Vagina (tissue), 2 donors: ENCODE measurements around the gene PPIL6. TPM values are rescaled to one million over a fixed set of nuclear protein-coding genes. Genes with fewer than 3 reads are reported as not detected.

Source experiments
- DNase-seq, 2 donors: peaks; one replicate each; pipeline ENCODE4 v3.0.0-alpha.2; 2017; ENCODE audit errors: extremely low spot score in 2 of 2
- H3K27ac ChIP-seq: fragments of 200-600 bp; sonication (generic); one replicate; pipeline ENCODE4 v1.5.1; 2019
- H3K27me3 ChIP-seq: fragments of 200-600 bp; sonication (generic); one replicate; pipeline ENCODE4 v1.5.1; 2019
- H3K36me3 ChIP-seq, 2 donors: fragments of 200-600 bp; sonication (generic); one replicate each; pipeline ENCODE4 v1.5.1; 2017 to 2019
- H3K4me1 ChIP-seq: fragments of 200-600 bp; sonication (generic); one replicate; pipeline ENCODE4 v1.5.1; 2019
- H3K4me3 ChIP-seq, 2 donors: fragments of 200-600 bp; sonication (generic); 1 replicate in 1 of 2; 2 replicates in 1 of 2; pipeline ENCODE4 v1.5.1; 2016 to 2019
- H3K9me3 ChIP-seq: fragments of 200-600 bp; sonication (generic); one replicate; pipeline ENCODE4 v1.5.1; 2019
- POLR2A ChIP-seq, 2 donors: fragments of 450-650 bp; IDR thresholded peaks; one replicate each; pipeline ENCODE4 v1.6.1; 2017; ENCODE audit warnings: antibody characterized with exemption in 2 of 2, mild to moderate bottlenecking in 2 of 2, moderate library complexity in 2 of 2
- POLR2AphosphoS5 ChIP-seq, 2 donors: sonication (generic); formaldehyde crosslinking; IDR thresholded peaks; one replicate each; pipeline ENCODE4 v1.9.0; 2017; ENCODE audit warnings: antibody characterized with exemption in 2 of 2, mild to moderate bottlenecking in 2 of 2, low read depth in 1 of 2; ENCODE audit not compliant: insufficient read depth in 1 of 2
- intact Hi-C: fragments of 100-400 bp; cut with DNase I; formaldehyde crosslinking; loops from one replicate; pipeline ENCODE4 v1.15.1; 2023
- total RNA-seq: library from RNA; depleted of rRNA; stranded (reverse); fragments of >200 nt; gene quantifications from one replicate; pipeline ENCODE4 v1.2.3, GENCODE V29; 2016
- TF ChIP-seq, protein P1 (sequence below), 3 experiments: fragments of 450-650 bp in 2 of 3; fragments of 200-600 bp in 1 of 3; sonication (generic) in 1 of 3; IDR thresholded peaks; one replicate each; pipeline ENCODE4 v1.5.1; 2017 to 2019; ENCODE audit warnings: antibody characterized with exemption in 3 of 3, mild to moderate bottlenecking in 2 of 3, moderate library complexity in 2 of 3

Gene PPIL6
- total RNA-seq, 1 donor from 2014 or later: 3.9 TPM

DNA sequence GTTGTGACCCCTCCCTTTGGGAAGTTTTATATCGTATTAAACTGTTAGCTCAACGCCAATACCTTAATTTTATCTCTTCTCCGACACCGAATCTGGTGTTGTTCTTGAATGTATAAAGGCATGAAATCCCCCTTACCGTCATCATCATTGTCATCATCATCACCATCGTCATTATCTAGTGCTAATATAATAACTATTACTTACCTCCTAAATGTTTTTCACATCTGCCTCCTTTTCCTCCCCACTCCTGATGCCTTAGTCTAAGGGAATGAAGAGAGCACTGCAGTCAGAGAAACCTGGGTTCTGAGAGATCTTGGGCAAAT is 43.3 kb upstream of the PPIL6 start:
- TF ChIP-seq POLR2AphosphoS5 (IDR thresholded peaks at IDR 0.05; ENCODE audit: insufficient read depth in 1 of 2, low read depth in 1 of 2): no peak
- TF ChIP-seq, protein P1, sequence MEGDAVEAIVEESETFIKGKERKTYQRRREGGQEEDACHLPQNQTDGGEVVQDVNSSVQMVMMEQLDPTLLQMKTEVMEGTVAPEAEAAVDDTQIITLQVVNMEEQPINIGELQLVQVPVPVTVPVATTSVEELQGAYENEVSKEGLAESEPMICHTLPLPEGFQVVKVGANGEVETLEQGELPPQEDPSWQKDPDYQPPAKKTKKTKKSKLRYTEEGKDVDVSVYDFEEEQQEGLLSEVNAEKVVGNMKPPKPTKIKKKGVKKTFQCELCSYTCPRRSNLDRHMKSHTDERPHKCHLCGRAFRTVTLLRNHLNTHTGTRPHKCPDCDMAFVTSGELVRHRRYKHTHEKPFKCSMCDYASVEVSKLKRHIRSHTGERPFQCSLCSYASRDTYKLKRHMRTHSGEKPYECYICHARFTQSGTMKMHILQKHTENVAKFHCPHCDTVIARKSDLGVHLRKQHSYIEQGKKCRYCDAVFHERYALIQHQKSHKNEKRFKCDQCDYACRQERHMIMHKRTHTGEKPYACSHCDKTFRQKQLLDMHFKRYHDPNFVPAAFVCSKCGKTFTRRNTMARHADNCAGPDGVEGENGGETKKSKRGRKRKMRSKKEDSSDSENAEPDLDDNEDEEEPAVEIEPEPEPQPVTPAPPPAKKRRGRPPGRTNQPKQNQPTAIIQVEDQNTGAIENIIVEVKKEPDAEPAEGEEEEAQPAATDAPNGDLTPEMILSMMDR (IDR thresholded peaks at IDR 0.05): no peak
- no peak for TF ChIP-seq POLR2A (IDR thresholded peaks at IDR 0.05)
- Histone ChIP-seq H3K27me3 (no peaks in the 10 kb centered on the region), H3K27ac (peak overlapping the region; percentile 81), H3K36me3 (peaks cover 0 to 4% of the 10 kb centered on the region in 2 donors), H3K9me3 (no peaks in the 10 kb centered on the region), H3K4me1 (peaks cover 36% of the 10 kb centered on the region), H3K4me3 (peak overlapping the region; percentile 41 to 85)
- intact Hi-C loops: loop anchor here (2.0 kb wide), 1 partner anchor 101 kb away; the partner anchor contains the start of gene CD164
- no peak for DNase-seq

DNA sequence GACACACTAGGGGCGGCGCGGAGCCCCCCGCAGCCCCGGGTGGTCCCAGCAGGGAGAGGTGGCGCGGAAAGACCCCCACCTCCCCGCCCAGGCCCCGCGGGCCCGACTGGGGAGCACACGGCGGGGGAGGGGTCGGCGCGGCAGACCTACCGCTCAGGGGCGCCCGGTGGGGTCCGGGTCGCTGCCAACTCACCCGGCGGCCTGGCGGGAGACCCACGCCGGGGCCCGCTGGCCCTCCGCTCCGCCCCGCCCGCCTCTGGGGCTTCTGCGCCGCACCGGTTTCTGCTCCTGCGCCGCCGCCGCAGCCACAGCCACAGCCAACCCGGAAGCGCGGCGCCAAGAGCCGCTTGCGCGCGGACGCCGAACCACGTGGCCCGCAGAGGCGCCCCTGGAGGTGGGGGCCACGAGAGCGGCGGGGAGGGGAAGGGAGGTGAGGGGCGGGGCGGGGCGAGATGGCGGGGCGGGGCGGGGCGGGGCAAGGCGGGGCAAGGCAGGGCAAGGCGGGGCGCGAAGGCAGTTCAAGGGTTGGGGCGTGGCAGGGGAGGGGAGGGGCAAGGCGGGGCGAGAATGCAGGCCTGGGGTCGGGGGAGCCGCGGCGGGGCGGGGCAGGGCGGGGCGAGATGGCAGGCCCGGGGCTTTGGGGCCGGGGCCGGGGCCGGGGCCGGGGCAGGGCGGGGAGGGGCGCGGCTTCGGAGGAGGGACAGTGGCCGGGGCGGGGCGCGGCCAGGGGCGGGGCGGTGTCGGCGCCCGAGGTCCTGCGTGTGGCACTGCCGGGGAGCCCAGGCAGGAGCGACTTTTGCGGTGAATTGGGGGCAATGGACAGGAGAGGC is 42.7 kb upstream of the PPIL6 start, which contains the start of gene ZBTB24:
Gene ZBTB24 (minus strand): TSS at position 315 of the 830 bp plus-strand sequence. CDS start 1,193 bp downstream, outside the sequence.
- peak in 1 of 2 donors; percentile 10 for TF ChIP-seq POLR2AphosphoS5 (IDR thresholded peaks at IDR 0.05; ENCODE audit: insufficient read depth in 1 of 2, low read depth in 1 of 2)
- TF ChIP-seq POLR2A (IDR thresholded peaks at IDR 0.05): peak in 1 of 2 donors; percentile 65
- TF ChIP-seq, protein P1 (IDR thresholded peaks at IDR 0.05): no peak

DNA sequence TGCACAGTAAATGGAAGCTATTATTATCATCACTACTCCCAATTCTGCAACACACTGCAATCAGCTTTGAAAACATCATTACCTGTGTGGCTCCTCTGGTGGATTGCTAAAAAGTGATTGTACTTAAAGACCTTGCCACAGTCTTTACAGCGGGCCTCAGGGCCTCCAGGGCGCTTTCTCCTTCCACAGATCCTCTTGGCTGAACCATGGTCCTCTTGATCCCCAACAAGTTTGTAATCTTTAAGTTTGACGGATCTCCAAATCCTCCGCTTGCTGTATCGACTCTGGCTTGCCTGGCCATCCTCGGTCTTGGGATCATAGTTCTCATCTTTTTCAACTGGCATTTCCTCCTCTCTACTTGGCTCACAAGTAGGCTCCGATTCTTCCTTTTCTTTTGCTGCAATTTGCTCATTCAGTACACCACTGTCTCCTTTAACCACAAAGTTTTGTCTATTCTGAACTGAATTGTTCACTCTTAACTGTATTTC is 40.6 kb upstream of the PPIL6 start:
- intact Hi-C loops: no loop called here
- peaks cover 0 to 11% of the 10 kb centered on the region in 2 donors for H3K36me3 ChIP-seq
- H3K4me1 ChIP-seq: peaks cover 60% of the 10 kb centered on the region

More for the DNA sequence above, 42.7 kb upstream of the PPIL6 start, which contains the start of gene ZBTB24:
- Histone ChIP-seq H3K4me1 (peaks cover 42% of the 10 kb centered on the region), H3K9me3 (no peaks in the 10 kb centered on the region), H3K27ac (peak within 1 kb of the TSS; percentile 81), H3K36me3 (peaks cover 0 to 4% of the 10 kb centered on the region in 2 donors), H3K4me3 (peak within 1 kb of the TSS; percentile 85 to 95), H3K27me3 (no peaks in the 10 kb centered on the region)
- intact Hi-C loops: loop anchor here (2.0 kb wide), 1 partner anchor 100 kb away; the partner anchor contains the start of gene CD164
- peak; percentile 92 to 95 for DNase-seq

DNA sequence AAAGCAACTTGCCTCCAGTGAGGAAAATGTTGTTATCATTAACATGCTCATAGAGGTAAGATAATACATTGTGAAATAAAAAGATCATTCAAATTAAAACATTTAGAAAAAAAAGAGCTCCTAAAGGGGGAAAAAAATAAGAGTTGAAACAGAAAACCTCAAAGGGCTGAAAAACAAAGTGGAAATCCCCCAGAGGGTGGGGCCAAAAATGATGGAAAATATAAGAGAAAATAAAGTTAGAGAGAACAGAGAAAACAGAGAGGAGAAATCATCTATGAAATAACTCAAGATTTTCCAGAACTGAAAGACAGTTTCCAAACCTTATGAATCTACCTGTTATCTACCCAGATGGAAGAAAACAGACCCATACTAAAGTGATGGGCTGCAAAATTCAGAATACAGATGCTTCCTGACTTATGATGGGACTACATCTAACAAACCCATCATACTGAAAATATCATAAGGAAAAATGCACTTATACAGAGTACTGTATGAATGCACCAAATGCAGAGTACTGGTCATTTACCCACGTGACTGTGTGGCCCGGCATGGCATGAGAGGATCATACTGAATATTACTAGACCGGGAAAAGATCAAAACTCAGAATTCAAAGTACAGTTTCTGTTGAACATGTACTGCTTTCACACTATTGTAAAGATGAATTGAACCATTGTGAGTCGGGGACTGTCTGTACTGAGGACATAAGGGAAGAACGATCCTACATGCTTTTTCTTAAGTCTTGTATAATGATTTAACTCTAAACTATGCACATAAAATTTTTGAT is 38.6 kb upstream of the PPIL6 start:
- intact Hi-C loops: no loop called here
- no peaks in the 10 kb centered on the region for H3K27me3 ChIP-seq
- no peak for TF ChIP-seq POLR2A (IDR thresholded peaks at IDR 0.05)
- TF ChIP-seq, protein P1 (IDR thresholded peaks at IDR 0.05): no peak
- no peak for TF ChIP-seq POLR2AphosphoS5 (IDR thresholded peaks at IDR 0.05; ENCODE audit: insufficient read depth in 1 of 2, low read depth in 1 of 2)
- peaks cover 0 to 27% of the 10 kb centered on the region in 2 donors for H3K36me3 ChIP-seq
- DNase-seq: peak; percentile 2 to 25
- peak overlapping the region in 1 of 2 donors; percentile 12 for H3K4me3 ChIP-seq
- H3K27ac ChIP-seq: peak overlapping the region; percentile 1
- H3K4me1 ChIP-seq: peaks cover 60% of the 10 kb centered on the region
- no peaks in the 10 kb centered on the region for H3K9me3 ChIP-seq

More for the DNA sequence above, 40.6 kb upstream of the PPIL6 start:
- Histone ChIP-seq H3K4me3 (no peak overlapping the region), H3K9me3 (no peaks in the 10 kb centered on the region), H3K27ac (no peak overlapping the region), H3K27me3 (no peaks in the 10 kb centered on the region)
- TF ChIP-seq, protein P1 (IDR thresholded peaks at IDR 0.05): no peak
- TF ChIP-seq POLR2A (IDR thresholded peaks at IDR 0.05) (no peak), POLR2AphosphoS5 (IDR thresholded peaks at IDR 0.05; ENCODE audit: insufficient read depth in 1 of 2, low read depth in 1 of 2) (no peak)
- DNase-seq: peak; percentile 25 to 58
